ENCODE results near the gene TNFAIP3.

TNFAIP3 gene

DNA sequence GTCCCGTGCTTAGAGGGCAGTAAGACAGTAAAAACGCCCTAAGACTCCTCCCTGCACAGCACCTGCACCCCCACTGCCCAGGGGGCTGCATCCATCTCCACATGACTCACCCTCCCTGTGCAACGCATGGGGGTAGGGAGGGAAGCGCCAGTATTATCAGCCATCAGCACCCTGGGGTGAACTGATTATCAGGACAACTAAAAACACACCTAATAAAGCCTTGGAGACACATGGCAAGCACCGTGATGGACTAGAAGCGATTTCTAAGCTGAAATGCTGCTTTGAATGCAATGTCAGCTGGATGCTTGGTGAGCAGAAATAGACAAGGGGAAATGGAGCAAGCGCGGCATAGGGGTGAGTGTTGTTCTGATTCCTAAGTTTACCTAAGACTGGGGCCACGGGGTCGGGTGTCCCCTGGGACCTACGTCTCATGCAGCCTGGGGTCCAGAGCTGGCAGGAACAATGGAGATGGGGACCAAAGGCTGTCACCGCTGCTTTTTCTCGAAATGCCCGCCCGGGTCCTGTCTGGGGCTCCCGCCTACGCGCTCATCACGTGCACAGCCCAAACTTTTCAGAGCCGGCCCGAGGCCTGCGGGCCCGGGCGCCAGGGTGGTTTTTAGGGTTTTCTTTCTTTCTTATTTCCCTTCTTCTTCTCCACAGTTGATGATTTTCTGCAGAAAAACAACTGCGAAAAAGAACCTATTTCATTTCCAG is 702 bp upstream of the TNFAIP3 start:
- 2% methylated on average over 24 of the region's 25 CpGs for WGBS
- peaks cover 17% of the 10 kb centered on the region for H3K27me3 ChIP-seq (ENCODE audit: insufficient read depth, low read length)
- H3K9ac ChIP-seq (ENCODE audit: low read depth, low read length), result peak overlapping the region; percentile 38
- H3K9me3 ChIP-seq (ENCODE audit: insufficient read depth, low read depth, low read length), result no peaks in the 10 kb centered on the region
- peak overlapping the region; percentile 36; the same call in 1 of the 2 replicates for H3K27ac ChIP-seq (ENCODE audit: low read depth, low read length)
- peak overlapping the region; percentile 87 for H3K4me3 ChIP-seq (ENCODE audit: low read length)
- no peaks in the 10 kb centered on the region for H3K36me3 ChIP-seq (ENCODE audit: insufficient read depth, low read length)
- peaks cover 52% of the 10 kb centered on the region for H3K4me1 ChIP-seq (ENCODE audit: insufficient read depth, low read length)

- Histone ChIP-seq H3K9ac (ENCODE audit: low read depth, low read length) (peak overlapping the region; percentile 70), H3K27ac (ENCODE audit: low read depth, low read length) (no peak overlapping the region), H3K4me3 (ENCODE audit: low read length) (peak overlapping the region; percentile 87), H3K36me3 (ENCODE audit: insufficient read depth, low read length) (no peaks in the 10 kb centered on the region; the same call in 1 of the 2 replicates), H3K4me1 (ENCODE audit: insufficient read depth, low read length) (peaks cover 42% of the 10 kb centered on the region), H3K27me3 (ENCODE audit: insufficient read depth, low read length) (peaks cover 17% of the 10 kb centered on the region), H3K9me3 (ENCODE audit: insufficient read depth, low read depth, low read length) (no peaks in the 10 kb centered on the region)
- WGBS, result 5% methylated on average over 32 of the region's 32 CpGs
Measured at GRCh38 chr6:137867685-137868509, 838 bp downstream of the TNFAIP3 start.

GRCh38 chr6:137868721-137869548 is 1.9 kb downstream of the TNFAIP3 start:
- no peak overlapping the region for H3K9ac ChIP-seq (ENCODE audit: low read depth, low read length)

DNA sequence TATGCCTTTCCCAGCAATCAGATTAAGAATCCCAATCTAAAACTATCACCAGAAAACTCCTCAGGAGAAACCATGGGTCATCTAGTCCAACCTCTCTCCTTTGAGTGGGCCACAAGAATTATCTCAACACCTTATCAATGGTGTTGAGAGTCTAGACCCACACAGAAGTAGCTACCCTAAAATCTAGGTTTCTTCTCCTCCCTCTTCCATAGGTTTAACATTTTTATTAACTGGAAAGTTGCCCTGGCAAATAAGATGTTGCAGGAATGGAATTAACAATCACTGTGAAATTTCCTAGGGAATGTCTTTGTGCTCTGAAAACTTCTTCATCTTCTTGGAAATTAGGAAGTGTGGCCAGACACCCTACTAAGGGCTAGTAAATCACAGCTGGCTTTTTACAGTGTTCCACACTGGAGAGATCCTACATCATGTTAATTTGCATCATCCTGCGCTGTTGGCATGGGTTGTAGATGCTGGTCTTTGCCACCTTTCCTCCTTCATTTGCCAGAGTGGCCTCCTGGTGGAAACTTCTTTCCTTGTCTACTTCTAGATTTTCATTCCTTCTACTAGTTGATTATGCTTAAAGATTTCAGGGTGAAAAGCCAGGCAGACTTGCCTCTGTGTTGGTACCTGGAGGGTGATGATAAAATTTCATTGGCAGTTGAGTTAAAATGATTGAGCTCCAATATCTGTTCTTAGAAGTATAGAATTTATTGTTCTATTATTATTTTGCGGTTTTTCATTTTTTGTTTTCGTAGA is 2.7 kb downstream of the TNFAIP3 start:
- Histone ChIP-seq H3K4me3 (ENCODE audit: low read length) (no peak overlapping the region), H3K27ac (ENCODE audit: low read depth, low read length) (no peak overlapping the region), H3K36me3 (ENCODE audit: insufficient read depth, low read length) (peaks cover 1% of the 10 kb centered on the region; the same call in 1 of the 2 replicates), H3K9ac (ENCODE audit: low read depth, low read length) (no peak overlapping the region), H3K27me3 (ENCODE audit: insufficient read depth, low read length) (peaks cover 17% of the 10 kb centered on the region), H3K4me1 (ENCODE audit: insufficient read depth, low read length) (peaks cover 36% of the 10 kb centered on the region), H3K9me3 (ENCODE audit: insufficient read depth, low read depth, low read length) (no peaks in the 10 kb centered on the region)
- WGBS, result 100% methylated on average over 3 of the region's 3 CpGs

More at GRCh38 chr6:137868721-137869548, 1.9 kb downstream of the TNFAIP3 start:
- H3K4me1 ChIP-seq (ENCODE audit: insufficient read depth, low read length), result peaks cover 41% of the 10 kb centered on the region
- no peaks in the 10 kb centered on the region; the same call in 1 of the 2 replicates for H3K36me3 ChIP-seq (ENCODE audit: insufficient read depth, low read length)
- H3K9me3 ChIP-seq (ENCODE audit: insufficient read depth, low read depth, low read length), result no peaks in the 10 kb centered on the region
- H3K4me3 ChIP-seq (ENCODE audit: low read length), result peak overlapping the region; percentile 87; the same call in 1 of the 2 replicates
- no peak overlapping the region for H3K27ac ChIP-seq (ENCODE audit: low read depth, low read length)
- 82% methylated on average over 10 of the region's 10 CpGs for WGBS
- peaks cover 17% of the 10 kb centered on the region for H3K27me3 ChIP-seq (ENCODE audit: insufficient read depth, low read length)

GRCh38 chr6:137870308-137870644 is 3.2 kb downstream of the TNFAIP3 start:
- peaks cover 32% of the 10 kb centered on the region for H3K4me1 ChIP-seq (ENCODE audit: insufficient read depth, low read length)
- no peak overlapping the region for H3K4me3 ChIP-seq (ENCODE audit: low read length)
- WGBS, result 95% methylated on average over 5 of the region's 5 CpGs
- no peak overlapping the region for H3K27ac ChIP-seq (ENCODE audit: low read depth, low read length)
- H3K9ac ChIP-seq (ENCODE audit: low read depth, low read length), result no peak overlapping the region
- H3K36me3 ChIP-seq (ENCODE audit: insufficient read depth, low read length), result peaks cover 7% of the 10 kb centered on the region; the same call in 1 of the 2 replicates
- H3K27me3 ChIP-seq (ENCODE audit: insufficient read depth, low read length), result peaks cover 17% of the 10 kb centered on the region
- no peaks in the 10 kb centered on the region for H3K9me3 ChIP-seq (ENCODE audit: insufficient read depth, low read depth, low read length)

DNA sequence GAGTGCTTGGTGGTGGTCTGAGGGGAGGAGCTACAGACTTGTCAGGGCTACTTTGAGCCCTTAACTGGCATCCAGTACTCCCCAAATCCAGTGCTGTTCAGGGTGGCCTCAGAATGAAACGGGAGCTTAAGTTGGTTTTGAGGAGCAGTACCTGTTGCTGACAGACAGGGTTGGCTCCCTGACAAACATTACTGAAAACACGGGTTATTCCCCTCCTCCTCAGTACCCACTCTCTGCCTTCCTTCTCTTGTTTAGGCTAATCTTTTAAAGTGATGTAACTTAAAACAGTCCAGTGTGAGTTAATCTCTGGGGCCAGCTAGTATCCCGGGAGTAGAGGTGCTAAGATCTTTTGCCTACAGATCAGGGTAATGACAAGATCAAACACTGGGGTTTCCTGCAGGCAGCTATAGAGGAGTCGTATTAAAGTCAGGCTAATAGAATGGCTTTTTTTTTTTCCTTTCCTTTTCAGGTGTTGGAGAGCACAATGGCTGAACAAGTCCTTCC is 3.7 kb downstream of the TNFAIP3 start:
- H3K4me3 ChIP-seq (ENCODE audit: low read length), result no peak overlapping the region
- H3K27ac ChIP-seq (ENCODE audit: low read depth, low read length), result no peak overlapping the region
- H3K9me3 ChIP-seq (ENCODE audit: insufficient read depth, low read depth, low read length), result no peaks in the 10 kb centered on the region
- no peak overlapping the region for H3K9ac ChIP-seq (ENCODE audit: low read depth, low read length)
- H3K4me1 ChIP-seq (ENCODE audit: insufficient read depth, low read length), result peaks cover 27% of the 10 kb centered on the region
- peaks cover 17% of the 10 kb centered on the region for H3K27me3 ChIP-seq (ENCODE audit: insufficient read depth, low read length)
- H3K36me3 ChIP-seq (ENCODE audit: insufficient read depth, low read length), result peaks cover 12% of the 10 kb centered on the region
- 61% methylated on average over 3 of the region's 4 CpGs for WGBS

DNA sequence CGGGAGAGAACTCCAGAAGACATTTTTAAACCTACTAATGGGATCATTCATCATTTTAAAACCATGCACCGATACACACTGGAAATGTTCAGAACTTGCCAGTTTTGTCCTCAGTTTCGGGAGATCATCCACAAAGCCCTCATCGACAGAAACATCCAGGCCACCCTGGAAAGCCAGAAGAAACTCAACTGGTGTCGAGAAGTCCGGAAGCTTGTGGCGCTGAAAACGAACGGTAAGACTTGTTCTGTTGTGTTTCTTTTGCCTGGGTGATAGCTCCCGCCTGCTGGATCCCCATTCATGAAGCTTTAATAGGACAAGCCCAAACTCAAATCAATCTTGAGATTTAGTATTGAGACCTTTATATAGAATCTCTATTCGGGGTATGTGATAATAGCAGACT is 4.2 kb downstream of the TNFAIP3 start:
- H3K4me3 ChIP-seq (ENCODE audit: low read length), result no peak overlapping the region
- 90% methylated on average over 11 of the region's 11 CpGs for WGBS
- peaks cover 16% of the 10 kb centered on the region for H3K36me3 ChIP-seq (ENCODE audit: insufficient read depth, low read length)
- H3K27me3 ChIP-seq (ENCODE audit: insufficient read depth, low read length), result peaks cover 17% of the 10 kb centered on the region
- no peak overlapping the region for H3K9ac ChIP-seq (ENCODE audit: low read depth, low read length)
- H3K9me3 ChIP-seq (ENCODE audit: insufficient read depth, low read depth, low read length), result no peaks in the 10 kb centered on the region
- H3K27ac ChIP-seq (ENCODE audit: low read depth, low read length), result no peak overlapping the region
- peaks cover 22% of the 10 kb centered on the region for H3K4me1 ChIP-seq (ENCODE audit: insufficient read depth, low read length)

DNA sequence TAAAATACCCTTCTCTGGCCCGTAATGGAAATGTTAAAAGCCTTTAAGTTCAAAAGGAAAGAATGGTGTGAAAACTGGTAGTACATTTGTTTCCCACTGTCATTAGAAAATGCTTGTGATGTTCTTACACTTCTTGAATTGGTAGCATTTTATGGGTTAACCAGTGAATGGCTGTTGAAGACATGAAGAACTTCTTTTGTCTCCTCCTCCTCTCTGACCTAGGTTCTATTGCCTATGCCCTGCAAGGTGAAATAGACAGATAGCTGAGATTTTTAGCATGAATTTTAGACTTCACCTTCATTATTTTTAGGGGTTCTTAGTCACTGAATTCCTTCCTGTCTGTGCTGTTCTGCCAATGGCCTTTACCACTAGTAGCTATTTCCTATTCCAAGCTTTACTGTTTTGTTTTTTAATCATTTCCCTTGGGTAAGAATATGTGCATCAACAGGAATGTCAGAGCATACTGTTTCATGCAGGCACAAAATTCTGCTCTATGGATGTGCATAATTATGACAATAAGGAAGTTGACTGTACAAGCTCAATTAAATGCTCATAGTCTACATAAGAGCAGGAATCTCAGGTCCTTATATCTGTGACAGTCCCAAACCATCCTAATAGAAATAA is 4.9 kb downstream of the TNFAIP3 start:
- Histone ChIP-seq H3K9ac (ENCODE audit: low read depth, low read length) (no peak overlapping the region), H3K27ac (ENCODE audit: low read depth, low read length) (no peak overlapping the region), H3K36me3 (ENCODE audit: insufficient read depth, low read length) (peaks cover 23% of the 10 kb centered on the region), H3K9me3 (ENCODE audit: insufficient read depth, low read depth, low read length) (no peaks in the 10 kb centered on the region), H3K27me3 (ENCODE audit: insufficient read depth, low read length) (peaks cover 17% of the 10 kb centered on the region), H3K4me3 (ENCODE audit: low read length) (no peak overlapping the region), H3K4me1 (ENCODE audit: insufficient read depth, low read length) (peaks cover 21% of the 10 kb centered on the region)
- 60% methylated on average over 1 of the region's 1 CpG for WGBS

- H3K9me3 ChIP-seq (ENCODE audit: insufficient read depth, low read depth, low read length), result no peaks in the 10 kb centered on the region
- peaks cover 21% of the 10 kb centered on the region for H3K4me1 ChIP-seq (ENCODE audit: insufficient read depth, low read length)
- no peak overlapping the region for H3K4me3 ChIP-seq (ENCODE audit: low read length)
- no peak overlapping the region for H3K9ac ChIP-seq (ENCODE audit: low read depth, low read length)
- peaks cover 30% of the 10 kb centered on the region for H3K36me3 ChIP-seq (ENCODE audit: insufficient read depth, low read length)
- WGBS, result 92% methylated on average over 2 of the region's 2 CpGs
- H3K27me3 ChIP-seq (ENCODE audit: insufficient read depth, low read length), result peaks cover 13% of the 10 kb centered on the region
- H3K27ac ChIP-seq (ENCODE audit: low read depth, low read length), result no peak overlapping the region
Measured at GRCh38 chr6:137872581-137873115, 5.6 kb downstream of the TNFAIP3 start.
